PC-9 (cell line): Measurements from ENCODE around the gene FGD4. TPM values are rescaled to one million over a fixed set of nuclear protein-coding genes. Genes with fewer than 3 reads are reported as not detected.

ENCODE experiments used
- BruUV-seq: library from RNA; stranded (reverse); fragments of 400-500 nt; replicated peaks from 2 replicates; lab custom pipeline; 2021; lab: Mats Ljungman, UMichigan
- CTCF ChIA-PET: fragments of 300-600 bp; sonication (Branson Sonifier 250); formaldehyde crosslinking; loops from one replicate; lab custom pipeline; 2022; ENCODE audit warnings: antibody characterized with exemption; lab: Charles Lee
- POLR2A ChIA-PET: fragments of 300-600 bp; sonication (Branson Sonifier 250); formaldehyde crosslinking; loops from one replicate; lab custom pipeline; 2022; ENCODE audit warnings: antibody characterized with exemption; ENCODE audit not compliant: unreplicated experiment; lab: Charles Lee
- DNase-seq, 2 experiments: peaks; one replicate each; pipeline versions ENCODE4 v3.0.0 to v3.0.0-alpha.2; 2015 to 2022; ENCODE audit warnings: mixed read lengths in 1 of 2
- H2AFZ ChIP-seq: fragments of 200-600 bp; sonication (generic); 2 replicates; pipeline ENCODE4 v1.8.1; 2017; ENCODE audit warnings: antibody characterized with exemption
- H3F3A ChIP-seq: fragments of 200-600 bp; sonication (generic); 2 replicates; pipeline ENCODE4 v1.8.1; 2017; ENCODE audit warnings: antibody characterized with exemption, mild to moderate bottlenecking, low read depth; ENCODE audit not compliant: insufficient read depth
- H3K27ac ChIP-seq: fragments of 200-600 bp; sonication (generic); 2 replicates; pipeline ENCODE4 v1.6.1; 2016; ENCODE audit warnings: mixed run types
- H3K27me3 ChIP-seq: fragments of 200-600 bp; sonication (generic); 2 replicates; pipeline ENCODE4 v1.6.1; 2016; ENCODE audit warnings: low read depth, mixed run types; ENCODE audit not compliant: insufficient read depth
- H3K36me3 ChIP-seq: fragments of 200-600 bp; sonication (generic); 2 replicates; pipeline ENCODE4 v1.6.1; 2016; ENCODE audit warnings: low read depth, mixed run types
- H3K4me1 ChIP-seq: fragments of 200-600 bp; sonication (generic); replicated peaks from 2 replicates; pipeline ENCODE4 v1.6.1; 2016; ENCODE audit warnings: mixed run types; ENCODE audit not compliant: insufficient read depth
- H3K4me2 ChIP-seq: fragments of 200-600 bp; sonication (generic); 2 replicates; pipeline ENCODE4 v1.6.1; 2017; ENCODE audit warnings: mixed run types
- H3K4me3 ChIP-seq: fragments of 200-600 bp; sonication (generic); 2 replicates; pipeline ENCODE4 v1.6.1; 2016; ENCODE audit warnings: mixed run types
- H3K79me2 ChIP-seq: fragments of 200-600 bp; sonication (generic); 2 replicates; pipeline ENCODE4 v1.6.1; 2017; ENCODE audit warnings: low read depth, mixed run types
- H3K9me2 ChIP-seq: fragments of 200-600 bp; sonication (generic); 2 replicates; pipeline ENCODE4 v1.8.1; 2017; ENCODE audit warnings: mild to moderate bottlenecking; ENCODE audit not compliant: insufficient read depth
- H3K9me3 ChIP-seq: fragments of 200-600 bp; sonication (generic); 2 replicates; pipeline ENCODE4 v1.8.1; 2016; ENCODE audit warnings: low read depth; ENCODE audit not compliant: insufficient read depth
- H4K20me1 ChIP-seq: fragments of 200-600 bp; sonication (generic); 2 replicates; pipeline ENCODE4 v1.8.1; 2017; ENCODE audit not compliant: insufficient read depth
- EZH2 ChIP-seq: fragments of 200-600 bp; sonication (generic); IDR thresholded peaks from 2 replicates; pipeline ENCODE4 v1.8.0; 2017; ENCODE audit warnings: antibody characterized with exemption, low read depth
- intact Hi-C: fragments of 100-400 bp; cut with micrococcal nuclease; formaldehyde crosslinking; loops from one replicate; pipeline ENCODE4 v1.10.0; 2022; ENCODE audit not compliant: unreplicated experiment
- total RNA-seq: library from RNA; stranded (reverse); gene quantifications from 2 replicates; pipeline ENCODE4 v1.2.3, GENCODE V29; 2021
- TF ChIP-seq, protein P1 (sequence below): fragments of 200-600 bp; sonication (generic); conservative IDR thresholded peaks from 2 replicates; pipeline ENCODE4 v1.6.1; 2017; ENCODE audit warnings: mixed run types, antibody characterized with exemption, mild to moderate bottlenecking, moderate library complexity

The FGD4 gene
- total RNA-seq, 1 experiment from 2014 or later: 28.3 TPM

DNA sequence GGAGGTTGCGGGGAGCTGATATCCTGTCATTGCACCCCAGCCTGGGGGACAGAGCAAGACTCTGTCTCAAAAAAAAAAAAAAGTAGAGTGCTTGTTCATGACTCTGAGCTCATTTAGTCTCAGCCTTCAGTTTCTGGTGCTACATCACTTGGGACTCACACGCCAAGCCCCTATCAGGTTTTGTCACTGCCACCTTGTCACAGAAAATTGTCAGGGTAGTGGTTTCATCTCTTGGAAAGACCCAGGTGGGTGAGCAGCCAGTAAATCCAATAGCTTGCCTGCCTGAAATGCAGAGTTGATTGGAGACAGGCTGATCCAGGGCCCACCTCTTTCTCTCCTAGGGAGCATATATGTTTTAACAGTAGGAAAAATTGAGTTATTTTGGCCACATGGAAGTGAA lies 113.0 kb downstream of the FGD4 start:
- POLR2A ChIA-PET: interaction anchor here (0.5 kb wide), 1 partner anchor 15 kb away, joined by 3 read pairs; no protein-coding TSS in a partner anchor
- intact Hi-C loops: no loop called here

GRCh38 chr12:32512910-32513309 lies 113.6 kb downstream of the FGD4 start:
- Histone ChIP-seq H3K9me3 (no peaks in the 10 kb centered on the region), H2AFZ (no peak overlapping the region), H3K79me2 (no peaks in the 10 kb centered on the region), H3K36me3 (no peaks in the 10 kb centered on the region), H3K27me3 (no peaks in the 10 kb centered on the region), H4K20me1 (no peaks in the 10 kb centered on the region), H3K9me2 (no peaks in the 10 kb centered on the region), H3K4me3 (no peak overlapping the region), H3K27ac (no peak overlapping the region), H3K4me2 (no peak overlapping the region), H3K4me1 (no peaks in the 10 kb centered on the region), H3F3A (no peaks in the 10 kb centered on the region)
- ChIA-PET CTCF (interaction anchor here (0.5 kb wide), 1 partner anchor 171 kb away, joined by 6 read pairs; no protein-coding TSS in a partner anchor), POLR2A (interaction anchor here (0.5 kb wide), 1 partner anchor 15 kb away, joined by 3 read pairs; no protein-coding TSS in a partner anchor)
- BruUV-seq: no TSS peak
- TF ChIP-seq, protein P1, sequence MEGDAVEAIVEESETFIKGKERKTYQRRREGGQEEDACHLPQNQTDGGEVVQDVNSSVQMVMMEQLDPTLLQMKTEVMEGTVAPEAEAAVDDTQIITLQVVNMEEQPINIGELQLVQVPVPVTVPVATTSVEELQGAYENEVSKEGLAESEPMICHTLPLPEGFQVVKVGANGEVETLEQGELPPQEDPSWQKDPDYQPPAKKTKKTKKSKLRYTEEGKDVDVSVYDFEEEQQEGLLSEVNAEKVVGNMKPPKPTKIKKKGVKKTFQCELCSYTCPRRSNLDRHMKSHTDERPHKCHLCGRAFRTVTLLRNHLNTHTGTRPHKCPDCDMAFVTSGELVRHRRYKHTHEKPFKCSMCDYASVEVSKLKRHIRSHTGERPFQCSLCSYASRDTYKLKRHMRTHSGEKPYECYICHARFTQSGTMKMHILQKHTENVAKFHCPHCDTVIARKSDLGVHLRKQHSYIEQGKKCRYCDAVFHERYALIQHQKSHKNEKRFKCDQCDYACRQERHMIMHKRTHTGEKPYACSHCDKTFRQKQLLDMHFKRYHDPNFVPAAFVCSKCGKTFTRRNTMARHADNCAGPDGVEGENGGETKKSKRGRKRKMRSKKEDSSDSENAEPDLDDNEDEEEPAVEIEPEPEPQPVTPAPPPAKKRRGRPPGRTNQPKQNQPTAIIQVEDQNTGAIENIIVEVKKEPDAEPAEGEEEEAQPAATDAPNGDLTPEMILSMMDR: no peak
- no peak for TF ChIP-seq EZH2
- DNase-seq: no peak
- intact Hi-C loops: no loop called here

More for the DNA sequence above, 113.0 kb downstream of the FGD4 start:
- TF ChIP-seq, protein P1: no peak
- no peak for TF ChIP-seq EZH2
- Histone ChIP-seq H3K36me3 (no peaks in the 10 kb centered on the region), H3K4me2 (no peak overlapping the region), H2AFZ (no peak overlapping the region), H3K9me2 (no peaks in the 10 kb centered on the region), H3K79me2 (no peaks in the 10 kb centered on the region), H3K4me3 (no peak overlapping the region), H3K9me3 (no peaks in the 10 kb centered on the region), H4K20me1 (no peaks in the 10 kb centered on the region), H3F3A (no peaks in the 10 kb centered on the region), H3K27me3 (no peaks in the 10 kb centered on the region), H3K27ac (no peak overlapping the region), H3K4me1 (no peaks in the 10 kb centered on the region)
- DNase-seq: no peak
- CTCF ChIA-PET: interaction anchor here (0.5 to 0.7 kb wide), 2 partner anchors 15 to 170 kb away, joined by 4 to 6 read pairs; no protein-coding TSS in a partner anchor
- no TSS peak for BruUV-seq

GRCh38 chr12:32515137-32515873 lies 115.9 kb downstream of the FGD4 start:
- Histone ChIP-seq H3K4me1 (no peaks in the 10 kb centered on the region), H3K9me3 (no peaks in the 10 kb centered on the region), H3K27ac (no peak overlapping the region), H3K4me3 (no peak overlapping the region), H3K27me3 (no peaks in the 10 kb centered on the region), H3K79me2 (no peaks in the 10 kb centered on the region), H3K36me3 (no peaks in the 10 kb centered on the region), H2AFZ (no peak overlapping the region), H3F3A (no peaks in the 10 kb centered on the region), H3K4me2 (no peak overlapping the region), H4K20me1 (no peaks in the 10 kb centered on the region), H3K9me2 (no peaks in the 10 kb centered on the region)
- no peak for TF ChIP-seq EZH2
- TF ChIP-seq, protein P1: no peak
- CTCF ChIA-PET: interaction anchor here (0.5 kb wide), 1 partner anchor 9 kb away, joined by 5 read pairs; no protein-coding TSS in a partner anchor
- DNase-seq: no peak
- intact Hi-C loops: no loop called here
- POLR2A ChIA-PET: no interaction called here
- BruUV-seq: no TSS peak
